Endothelial cell of umbilical vein (primary cell): ENCODE data around the gene TRMT112. TPM values are rescaled to one million over a fixed set of nuclear protein-coding genes. Genes with fewer than 3 reads are reported as not detected.

Experiments used
- BruUV-seq: library from RNA; stranded (reverse); fragments of 400-500 nt; replicated peaks from 2 replicates; lab custom pipeline; 2021; lab: Mats Ljungman, UMichigan
- CTCF ChIA-PET: fragments of 300-600, 350-600 bp; sonication (Branson Sonifier 250); formaldehyde crosslinking; loops from one replicate; lab custom pipeline; 2021; ENCODE audit warnings: antibody characterized with exemption, inconsistent platforms; lab: Charles Lee
- POLR2A ChIA-PET: fragments of 300-600, 350-600 bp; sonication (Branson Sonifier 250); formaldehyde crosslinking; loops from one replicate; lab custom pipeline; 2021; ENCODE audit warnings: antibody characterized with exemption, inconsistent platforms; lab: Charles Lee
- DNase-seq: peaks from one replicate; pipeline ENCODE4 v3.0.0-alpha.2; 2011; ENCODE audit warnings: low read depth, low spot score
- FAIRE-seq: peaks from 2 replicates; lab custom pipeline; 2011; peaks lifted over from hg19 to GRCh38; lab: Jason Lieb, UNC
- H2AFZ ChIP-seq: 2 replicates; pipeline ENCODE4 v1.6.0; 2012; ENCODE audit warnings: low read depth, low read length, control low read depth, inconsistent platforms
- H3K27ac ChIP-seq: 2 replicates; pipeline ENCODE4 v1.5.1; 2011; ENCODE audit warnings: low read depth, mild to moderate bottlenecking, control low read depth, low read length, moderate library complexity; ENCODE audit not compliant: insufficient read depth
- H3K27me3 ChIP-seq, 2 experiments: 2 replicates each; pipeline versions ENCODE4 v1.6.0 to v1.6.1; 2011; ENCODE audit warnings: low read length in 2 of 2, mixed read lengths in 1 of 2; ENCODE audit not compliant: control insufficient read depth in 2 of 2, insufficient read depth in 2 of 2
- H3K36me3 ChIP-seq, 2 experiments: 2 replicates in 1 of 2; 3 replicates in 1 of 2; pipeline ENCODE4 v1.5.1; 2011; ENCODE audit warnings: low read length in 2 of 2, mild to moderate bottlenecking in 1 of 2, moderate library complexity in 1 of 2; ENCODE audit not compliant: control insufficient read depth in 2 of 2, insufficient read depth in 2 of 2; ENCODE audit errors: extremely low read depth in 1 of 2
- H3K4me1 ChIP-seq: 3 replicates; pipeline ENCODE4 v1.5.1; 2011; ENCODE audit warnings: mild to moderate bottlenecking, low read length; ENCODE audit not compliant: control insufficient read depth, insufficient read depth; ENCODE audit errors: extremely low read depth
- H3K4me2 ChIP-seq: 2 replicates; pipeline ENCODE4 v1.6.1; 2011; ENCODE audit warnings: low read length, control low read depth, mixed read lengths; ENCODE audit not compliant: insufficient read depth
- H3K4me3 ChIP-seq, 3 experiments: fragments of 200-600 bp in 1 of 3; sonication (generic), shearing (Covaris generic) in 1 of 3; replicated peaks in 1 of 3; 2 replicates each; pipeline ENCODE4 v1.5.1; 2011 to 2016; ENCODE audit warnings: control low read depth in 3 of 3, low read length in 3 of 3, mild to moderate bottlenecking in 2 of 3, inconsistent platforms in 1 of 3, low read depth in 1 of 3, moderate library complexity in 1 of 3; ENCODE audit not compliant: insufficient read depth in 1 of 3
- H3K79me2 ChIP-seq: 2 replicates; pipeline ENCODE4 v1.6.0; 2012; ENCODE audit warnings: low read length, inconsistent platforms; ENCODE audit not compliant: control insufficient read depth, insufficient read depth
- H3K9ac ChIP-seq: replicated peaks from 2 replicates; pipeline ENCODE3; 2011; ENCODE audit warnings: low read length, control low read depth; ENCODE audit not compliant: insufficient read depth; ENCODE audit errors: extremely low read depth
- H3K9me1 ChIP-seq: replicated peaks from 3 replicates; pipeline ENCODE4 v1.6.0; 2011; ENCODE audit warnings: mild to moderate bottlenecking, low read length; ENCODE audit not compliant: control insufficient read depth, insufficient read depth; ENCODE audit errors: extremely low read depth
- H3K9me3 ChIP-seq: replicated peaks from 2 replicates; pipeline ENCODE4 v1.5.1; 2012; ENCODE audit warnings: low read length, inconsistent platforms; ENCODE audit not compliant: control insufficient read depth, insufficient read depth
- H4K20me1 ChIP-seq: replicated peaks from 2 replicates; pipeline ENCODE3; 2011; ENCODE audit warnings: mild to moderate bottlenecking, low read length; ENCODE audit not compliant: control insufficient read depth, insufficient read depth; ENCODE audit errors: extremely low read depth
- CTCF ChIP-seq, 2 donors: IDR thresholded peaks; 1 replicate in 1 of 2; 2 replicates in 1 of 2; pipeline ENCODE4 v1.5.1; 2011; ENCODE audit warnings: low read length in 2 of 2, mild to moderate bottlenecking in 2 of 2, moderate library complexity in 2 of 2, control low read depth in 1 of 2, inconsistent platforms in 1 of 2, low read depth in 1 of 2; ENCODE audit not compliant: insufficient read depth in 1 of 2; ENCODE audit errors: extremely low read depth in 1 of 2
- EZH2 ChIP-seq: IDR thresholded peaks from 2 replicates; pipeline ENCODE4 v1.6.1; 2012; ENCODE audit warnings: borderline replicate concordance, low read depth, mild to moderate bottlenecking, moderate library complexity, low read length, inconsistent platforms; ENCODE audit not compliant: severe bottlenecking
- GATA2 ChIP-seq: IDR thresholded peaks from 2 replicates; pipeline ENCODE4 v1.7.0; 2011; ENCODE audit warnings: low read depth, mild to moderate bottlenecking, moderate library complexity, mixed read lengths, low read length; ENCODE audit not compliant: insufficient read length, insufficient read depth
- JUN ChIP-seq: IDR thresholded peaks from 2 replicates; pipeline ENCODE4 v1.6.1; 2011; ENCODE audit warnings: borderline replicate concordance, low read depth; ENCODE audit not compliant: insufficient read length, insufficient read depth
- MAX ChIP-seq: IDR thresholded peaks from 2 replicates; pipeline ENCODE4 v1.6.1; 2011; ENCODE audit not compliant: insufficient read depth, insufficient read length
- MYC ChIP-seq: IDR thresholded peaks from one replicate; pipeline ENCODE4 v1.6.1; 2011; ENCODE audit warnings: mild to moderate bottlenecking, low read depth, low read length
- POLR2AphosphoS5 ChIP-seq: IDR thresholded peaks from 2 replicates; pipeline ENCODE4 v1.6.1; 2012; ENCODE audit warnings: low read depth, mild to moderate bottlenecking, control low read depth, low read length, moderate library complexity; ENCODE audit not compliant: insufficient read depth
- dilution Hi-C: fragments of 300-500 bp; cut with MboI; formaldehyde crosslinking; loops from one replicate; pipeline ENCODE4 v1.15.0; 2019; ENCODE audit warnings: low sequenced_read_pairs; ENCODE audit not compliant: extremely low pct_ligation_motif_present
- intact Hi-C: fragments of 100-400 bp; cut with micrococcal nuclease; formaldehyde crosslinking; loops from one replicate; pipeline ENCODE4 v1.10.0; 2022
- polyA plus RNA-seq, 4 experiments: library from polyadenylated mRNA; depleted of rRNA in 3 of 4; stranded (reverse) in 3 of 4; unstranded in 1 of 4; fragments of >200 nt; gene quantifications; 2 replicates each; pipeline versions ENCODE4 v1.2.1 to v1.2.3, GENCODE V29; 2011 to 2012; ENCODE audit warnings: missing spikeins in 1 of 4
- total RNA-seq: library from RNA; stranded (reverse); gene quantifications from 2 replicates; pipeline ENCODE4 v1.2.3, GENCODE V29; 2021

The TRMT112 gene
- total and polyA plus RNA-seq, 2 donors (not counting 3 experiments of a cell fraction or from before 2014, with no cell fraction given) = 195 to 575 TPM

- dilution Hi-C loops = no loop called here
- Histone ChIP-seq H3K9ac (no peak overlapping the region), H3K79me2 (peaks cover 9% of the 10 kb centered on the region), H3K4me2 (no peak overlapping the region), H3K27ac (no peak overlapping the region), H3K9me3 (no peaks in the 10 kb centered on the region), H2AFZ (no peak overlapping the region), H3K27me3 (no peaks in the 10 kb centered on the region), H3K9me1 (no peaks in the 10 kb centered on the region), H3K36me3 (peaks cover 5 to 26% of the 10 kb centered on the region in 2 experiments), H4K20me1 (no peaks in the 10 kb centered on the region), H3K4me1 (peaks cover 4% of the 10 kb centered on the region), H3K4me3 (no peak overlapping the region)
- ChIA-PET POLR2A (no interaction called here), CTCF (interaction anchor here (1.0 to 1.3 kb wide), 2 partner anchors 9 to 85 kb away, joined by 3 to 6 read pairs; no protein-coding TSS in a partner anchor)
- TF ChIP-seq CTCF (IDR thresholded peaks at IDR 0.05; ENCODE audit: extremely low read depth in 1 of 2, insufficient read depth in 1 of 2, low read depth in 1 of 2, low read length in 2 of 2) (no peak), EZH2 (no peak), JUN (no peak), POLR2AphosphoS5 (no peak), MAX (no peak), GATA2 (no peak), MYC (no peak)
- FAIRE-seq (no peak), DNase-seq (no peak)
- intact Hi-C loops = no loop called here
- no TSS peak for BruUV-seq
Measured at GRCh38 chr11:64364435-64364834, 47.1 kb upstream of the TRMT112 start.
